PC-3 (cell line): ENCODE measurements around the gene BCR. TPM values are rescaled to one million over a fixed set of nuclear protein-coding genes. Genes with fewer than 3 reads are reported as not detected.

Experiments used
- ATAC-seq: fragments of 200-7000 bp; cut with Tn5 transposase; 2 replicates; pipeline ENCODE4 v1.9.1; 2020; ENCODE audit warnings: mild to moderate bottlenecking, moderate library complexity
- BruUV-seq: library from RNA; stranded (reverse); fragments of 400-500 nt; replicated peaks from 2 replicates; lab custom pipeline; 2021; lab: Mats Ljungman, UMichigan
- CTCF ChIA-PET: fragments of 300-600 bp; sonication (Branson Sonifier 250); formaldehyde crosslinking; loops from one replicate; lab custom pipeline; 2022; ENCODE audit warnings: antibody characterized with exemption; lab: Charles Lee
- POLR2A ChIA-PET: fragments of 300-600 bp; sonication (Branson Sonifier 250); formaldehyde crosslinking; loops from one replicate; lab custom pipeline; 2022; ENCODE audit warnings: antibody characterized with exemption; ENCODE audit not compliant: unreplicated experiment; lab: Charles Lee
- DNase-seq: peaks from one replicate; pipeline ENCODE4 v3.0.0-alpha.2; 2015
- H2AFZ ChIP-seq: fragments of 300-600 bp; sonication (generic); 2 replicates; pipeline ENCODE4 v1.6.0; 2016; ENCODE audit warnings: antibody characterized with exemption, low read length
- H3F3A ChIP-seq: fragments of 300-600 bp; sonication (generic); one replicate; pipeline ENCODE4 v1.6.0; 2017; ENCODE audit warnings: antibody characterized with exemption, low read length, control low read depth, mild to moderate bottlenecking; ENCODE audit not compliant: unreplicated experiment
- H3K27ac ChIP-seq: fragments of 300-600 bp; sonication (generic); 2 replicates; pipeline ENCODE4 v1.5.1; 2016; ENCODE audit warnings: mild to moderate bottlenecking, low read length
- H3K27me3 ChIP-seq: fragments of 300-600 bp; sonication (generic); 2 replicates; pipeline ENCODE4 v1.6.1; 2016; ENCODE audit warnings: low read length, mixed read lengths
- H3K36me3 ChIP-seq: fragments of 300-600 bp; sonication (generic); 2 replicates; pipeline ENCODE4 v1.6.1; 2016; ENCODE audit warnings: low read depth, mixed run types, low read length, mixed read lengths
- H3K4me1 ChIP-seq: fragments of 300-600 bp; sonication (generic); 2 replicates; pipeline ENCODE4 v1.5.1; 2016; ENCODE audit warnings: low read length; ENCODE audit not compliant: insufficient read depth
- H3K4me2 ChIP-seq: fragments of 300-600 bp; sonication (generic); 2 replicates; pipeline ENCODE4 v1.6.0; 2016; ENCODE audit warnings: low read length
- H3K4me3 ChIP-seq: fragments of 300-600 bp; sonication (generic); 2 replicates; pipeline ENCODE4 v1.5.1; 2016; ENCODE audit warnings: mild to moderate bottlenecking, low read length, mixed read lengths
- H3K79me2 ChIP-seq: fragments of 300-600 bp; sonication (generic); 2 replicates; pipeline ENCODE4 v1.6.1; 2017; ENCODE audit warnings: low read length, mixed read lengths
- H3K9ac ChIP-seq: fragments of 300-600 bp; sonication (generic); 2 replicates; pipeline ENCODE4 v1.6.0; 2016; ENCODE audit warnings: mild to moderate bottlenecking, low read length
- H3K9me2 ChIP-seq: fragments of 300-600 bp; sonication (generic); replicated peaks from 2 replicates; pipeline ENCODE4 v1.6.1; 2016; ENCODE audit warnings: mixed run types, low read length, mixed read lengths
- H3K9me3 ChIP-seq: fragments of 300-600 bp; sonication (generic); 2 replicates; pipeline ENCODE4 v1.6.1; 2016; ENCODE audit warnings: low read length, mixed read lengths
- H4K20me1 ChIP-seq: fragments of 300-600 bp; sonication (generic); 2 replicates; pipeline ENCODE4 v1.6.1; 2016; ENCODE audit warnings: low read length, mixed read lengths
- EZH2 ChIP-seq: fragments of 300-600 bp; sonication (generic); IDR thresholded peaks from one replicate; pipeline ENCODE4 v1.6.1; 2017; ENCODE audit warnings: antibody characterized with exemption, mild to moderate bottlenecking, low read length; ENCODE audit not compliant: unreplicated experiment
- EZH2phosphoT487 ChIP-seq: fragments of 300-600 bp; sonication (generic); IDR thresholded peaks from 2 replicates; pipeline ENCODE4 v1.6.1; 2018; ENCODE audit warnings: mild to moderate bottlenecking, antibody characterized with exemption, low read length, borderline replicate concordance
- intact Hi-C: fragments of 100-400 bp; cut with micrococcal nuclease; formaldehyde crosslinking; loops from 2 replicates; pipeline ENCODE4 v1.9.0; 2023
- total RNA-seq: library from RNA; depleted of rRNA; stranded (reverse); fragments of >200 nt; gene quantifications from 2 replicates; pipeline ENCODE4 v1.2.3, GENCODE V29; 2014
- TF ChIP-seq, protein P1 (sequence below): fragments of 300-600 bp; sonication (generic); conservative IDR thresholded peaks from 2 replicates; pipeline ENCODE4 v1.5.1; 2017; ENCODE audit warnings: antibody characterized with exemption, low read depth, mild to moderate bottlenecking, low read length

Gene BCR
- total RNA-seq, 1 experiment from 2014 or later, result 36.8 TPM

- Histone ChIP-seq H3K79me2 (no peaks in the 10 kb centered on the region), H3K9ac (no peak overlapping the region), H3K9me2 (no peaks in the 10 kb centered on the region), H3K9me3 (no peaks in the 10 kb centered on the region), H3K27me3 (no peaks in the 10 kb centered on the region), H3F3A (no peaks in the 10 kb centered on the region), H4K20me1 (no peaks in the 10 kb centered on the region), H3K4me2 (no peak overlapping the region), H3K4me3 (no peak overlapping the region), H3K4me1 (no peaks in the 10 kb centered on the region), H3K36me3 (peaks cover 10% of the 10 kb centered on the region), H3K27ac (no peak overlapping the region), H2AFZ (no peak overlapping the region)
- CTCF ChIA-PET, result no interaction called here
- TF ChIP-seq, protein P1, sequence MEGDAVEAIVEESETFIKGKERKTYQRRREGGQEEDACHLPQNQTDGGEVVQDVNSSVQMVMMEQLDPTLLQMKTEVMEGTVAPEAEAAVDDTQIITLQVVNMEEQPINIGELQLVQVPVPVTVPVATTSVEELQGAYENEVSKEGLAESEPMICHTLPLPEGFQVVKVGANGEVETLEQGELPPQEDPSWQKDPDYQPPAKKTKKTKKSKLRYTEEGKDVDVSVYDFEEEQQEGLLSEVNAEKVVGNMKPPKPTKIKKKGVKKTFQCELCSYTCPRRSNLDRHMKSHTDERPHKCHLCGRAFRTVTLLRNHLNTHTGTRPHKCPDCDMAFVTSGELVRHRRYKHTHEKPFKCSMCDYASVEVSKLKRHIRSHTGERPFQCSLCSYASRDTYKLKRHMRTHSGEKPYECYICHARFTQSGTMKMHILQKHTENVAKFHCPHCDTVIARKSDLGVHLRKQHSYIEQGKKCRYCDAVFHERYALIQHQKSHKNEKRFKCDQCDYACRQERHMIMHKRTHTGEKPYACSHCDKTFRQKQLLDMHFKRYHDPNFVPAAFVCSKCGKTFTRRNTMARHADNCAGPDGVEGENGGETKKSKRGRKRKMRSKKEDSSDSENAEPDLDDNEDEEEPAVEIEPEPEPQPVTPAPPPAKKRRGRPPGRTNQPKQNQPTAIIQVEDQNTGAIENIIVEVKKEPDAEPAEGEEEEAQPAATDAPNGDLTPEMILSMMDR, result no peak
- TF ChIP-seq EZH2 (no peak), EZH2phosphoT487 (no peak)
- POLR2A ChIA-PET, result no interaction called here
- ATAC-seq (no peak), DNase-seq (no peak)
- intact Hi-C loops, result no loop called here
- BruUV-seq, result no TSS peak
These were observed 112.4 kb downstream of the BCR start for GRCh38 chr22:23292453-23293350.

GRCh38 chr22:23293720-23294119, 113.4 kb downstream of the BCR start:
- no peak for DNase-seq

More at GRCh38 chr22:23293720-23294119, 113.4 kb downstream of the BCR start:
- ATAC-seq, result no peak
- POLR2A ChIA-PET, result interaction anchor here (0.6 kb wide), 1 partner anchor 422 kb away, joined by 4 read pairs; no protein-coding TSS in a partner anchor
- CTCF ChIA-PET, result no interaction called here
- no peak overlapping the region for H3K9ac ChIP-seq
- no peaks in the 10 kb centered on the region for H3K4me1 ChIP-seq
- no peaks in the 10 kb centered on the region for H3K9me2 ChIP-seq
- H4K20me1 ChIP-seq, result no peaks in the 10 kb centered on the region
- H3K79me2 ChIP-seq, result no peaks in the 10 kb centered on the region
- H3K4me2 ChIP-seq, result no peak overlapping the region
- TF ChIP-seq EZH2phosphoT487, result no peak
- TF ChIP-seq EZH2, result no peak
- TF ChIP-seq, protein P1, result no peak
- H3F3A ChIP-seq, result no peaks in the 10 kb centered on the region
- H2AFZ ChIP-seq, result no peak overlapping the region
- BruUV-seq, result no TSS peak
- no peak overlapping the region for H3K27ac ChIP-seq
- H3K27me3 ChIP-seq, result no peaks in the 10 kb centered on the region
- intact Hi-C loops, result no loop called here
- H3K9me3 ChIP-seq, result no peaks in the 10 kb centered on the region
- H3K4me3 ChIP-seq, result no peak overlapping the region
- peaks cover 10% of the 10 kb centered on the region for H3K36me3 ChIP-seq
